Measurements from ENCODE around the gene VANGL2.

DNA sequence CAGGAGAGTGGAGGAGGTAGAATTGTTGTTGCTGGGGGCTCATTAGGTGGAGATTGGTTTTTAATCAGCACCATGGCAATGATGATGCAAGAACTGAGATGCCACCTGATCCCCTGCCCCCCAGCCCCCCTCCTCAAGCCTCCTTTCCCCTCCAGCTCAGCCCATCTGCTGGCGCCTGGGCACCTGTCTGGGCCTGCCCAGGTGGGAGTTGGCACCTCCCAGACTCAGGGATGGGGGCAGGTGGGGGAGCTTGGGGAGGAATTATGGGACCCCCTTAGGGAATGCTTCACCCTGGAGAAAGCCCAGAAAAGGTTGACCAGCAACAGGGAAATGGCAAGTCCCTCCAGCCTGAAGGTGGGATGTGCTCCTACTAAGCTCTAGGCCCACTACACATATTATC, 35.0 kb upstream of the VANGL2 start:
- TF ChIP-seq, protein P1, sequence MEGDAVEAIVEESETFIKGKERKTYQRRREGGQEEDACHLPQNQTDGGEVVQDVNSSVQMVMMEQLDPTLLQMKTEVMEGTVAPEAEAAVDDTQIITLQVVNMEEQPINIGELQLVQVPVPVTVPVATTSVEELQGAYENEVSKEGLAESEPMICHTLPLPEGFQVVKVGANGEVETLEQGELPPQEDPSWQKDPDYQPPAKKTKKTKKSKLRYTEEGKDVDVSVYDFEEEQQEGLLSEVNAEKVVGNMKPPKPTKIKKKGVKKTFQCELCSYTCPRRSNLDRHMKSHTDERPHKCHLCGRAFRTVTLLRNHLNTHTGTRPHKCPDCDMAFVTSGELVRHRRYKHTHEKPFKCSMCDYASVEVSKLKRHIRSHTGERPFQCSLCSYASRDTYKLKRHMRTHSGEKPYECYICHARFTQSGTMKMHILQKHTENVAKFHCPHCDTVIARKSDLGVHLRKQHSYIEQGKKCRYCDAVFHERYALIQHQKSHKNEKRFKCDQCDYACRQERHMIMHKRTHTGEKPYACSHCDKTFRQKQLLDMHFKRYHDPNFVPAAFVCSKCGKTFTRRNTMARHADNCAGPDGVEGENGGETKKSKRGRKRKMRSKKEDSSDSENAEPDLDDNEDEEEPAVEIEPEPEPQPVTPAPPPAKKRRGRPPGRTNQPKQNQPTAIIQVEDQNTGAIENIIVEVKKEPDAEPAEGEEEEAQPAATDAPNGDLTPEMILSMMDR (conservative IDR thresholded peaks at IDR 0.05; ENCODE audit: low read depth, low read length) = no peak
- TF ChIP-seq MAFK (IDR thresholded peaks at IDR 0.05; ENCODE audit: low read depth, low read length) = no peak
- no peak for TF ChIP-seq FOS (IDR thresholded peaks at IDR 0.05; ENCODE audit: low read depth, low read length)
- TF ChIP-seq, protein P2, sequence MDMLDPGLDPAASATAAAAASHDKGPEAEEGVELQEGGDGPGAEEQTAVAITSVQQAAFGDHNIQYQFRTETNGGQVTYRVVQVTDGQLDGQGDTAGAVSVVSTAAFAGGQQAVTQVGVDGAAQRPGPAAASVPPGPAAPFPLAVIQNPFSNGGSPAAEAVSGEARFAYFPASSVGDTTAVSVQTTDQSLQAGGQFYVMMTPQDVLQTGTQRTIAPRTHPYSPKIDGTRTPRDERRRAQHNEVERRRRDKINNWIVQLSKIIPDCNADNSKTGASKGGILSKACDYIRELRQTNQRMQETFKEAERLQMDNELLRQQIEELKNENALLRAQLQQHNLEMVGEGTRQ (IDR thresholded peaks at IDR 0.05; ENCODE audit: low read depth, low read length) = no peak
- TF ChIP-seq POLR2A (IDR thresholded peaks at IDR 0.05; ENCODE audit: low read depth, low read length) = no peak
- no peak for TF ChIP-seq BHLHE40 (IDR thresholded peaks at IDR 0.05; ENCODE audit: low read depth, low read length)
- TF ChIP-seq SMC3 (IDR thresholded peaks at IDR 0.05; ENCODE audit: low read depth, low read length) = no peak
- TF ChIP-seq RAD21 (IDR thresholded peaks at IDR 0.05; ENCODE audit: low read length) = no peak
- TF ChIP-seq MXI1 (IDR thresholded peaks at IDR 0.05; ENCODE audit: borderline replicate concordance, low read depth, low read length) = no peak
- no peak for TF ChIP-seq RFX5 (IDR thresholded peaks at IDR 0.05; ENCODE audit: low read depth, low read length)
- no peak for TF ChIP-seq CEBPB (IDR thresholded peaks at IDR 0.05; ENCODE audit: low read depth, low read length)
- no peak for TF ChIP-seq RCOR1 (IDR thresholded peaks at IDR 0.05; ENCODE audit: insufficient replicate concordance, low read length)
- no peak for TF ChIP-seq NFE2L2 (IDR thresholded peaks at IDR 0.05; ENCODE audit: low read depth, low read length)

All from IMR-90 (cell line).